Measurements from ENCODE around the gene C4orf54. TPM values are rescaled to one million over a fixed set of nuclear protein-coding genes. Genes with fewer than 3 reads are reported as not detected.

The C4orf54 gene
- 100 to 1,000 TPM in 4 of 10 donors, 10 to 100 TPM in 6; 54.8 to 134 (median 91.4) TPM for polyA plus RNA-seq (ENCODE audit: insufficient read length in 10 of 10)
- long read RNA-seq, donor 1, full-length matches to known transcripts, result 13 of 13 reads
- long read RNA-seq, donor 1, partial matches to known transcripts, result 0 of 13 reads
- long read RNA-seq, donor 1, other reads (novel, unspliced or antisense), result 0 of 13 reads
- long read RNA-seq, donor 2, full-length matches to known transcripts, result 6 of 6 reads
- long read RNA-seq, donor 2, partial matches to known transcripts, result 0 of 6 reads
- long read RNA-seq, donor 2, other reads (novel, unspliced or antisense), result 0 of 6 reads
- long read RNA-seq, donor 3, result 0 reads
- long read RNA-seq, donor 4, full-length matches to known transcripts, result 13 of 13 reads
- long read RNA-seq, donor 4, partial matches to known transcripts, result 0 of 13 reads
- long read RNA-seq, donor 4, other reads (novel, unspliced or antisense), result 0 of 13 reads
- long read RNA-seq, donor 5, full-length matches to known transcripts, result 30 of 30 reads
- long read RNA-seq, donor 5, partial matches to known transcripts, result 0 of 30 reads
- long read RNA-seq, donor 5, other reads (novel, unspliced or antisense), result 0 of 30 reads
- long read RNA-seq, donor 6, full-length matches to known transcripts, result 23 of 23 reads
- long read RNA-seq, donor 6, partial matches to known transcripts, result 0 of 23 reads
- long read RNA-seq, donor 6, other reads (novel, unspliced or antisense), result 0 of 23 reads
- long read RNA-seq, donor 7, full-length matches to known transcripts, result 15 of 15 reads
- long read RNA-seq, donor 7, partial matches to known transcripts, result 0 of 15 reads
- long read RNA-seq, donor 7, other reads (novel, unspliced or antisense), result 0 of 15 reads
- long read RNA-seq, donor 8, full-length matches to known transcripts, result 9 of 9 reads
- long read RNA-seq, donor 8, partial matches to known transcripts, result 0 of 9 reads
- long read RNA-seq, donor 8, other reads (novel, unspliced or antisense), result 0 of 9 reads
- long read RNA-seq, donor 9, full-length matches to known transcripts, result 6 of 6 reads
- long read RNA-seq, donor 9, partial matches to known transcripts, result 0 of 6 reads
- long read RNA-seq, donor 9, other reads (novel, unspliced or antisense), result 0 of 6 reads

GRCh38 chr4:99657798-99658197 lies at the start of gene C4orf54:
Gene C4orf54 (minus strand): TSS chr4:99657828. CDS start chr4:99654648, 3,180 bp downstream.
- DNase-seq, result no peak

GRCh38 chr4:99705891-99706290 lies 48.3 kb upstream of the C4orf54 start:
- DNase-seq, result no peak

- DNase-seq, result peak; percentile 17 to 32 (median 21)
These were observed 39.2 kb upstream of the C4orf54 start for GRCh38 chr4:99696801-99697200.

GRCh38 chr4:99693140-99693539 lies 35.5 kb upstream of the C4orf54 start:
- DNase-seq, result no peak

- DNase-seq, result no peak
These were observed 33.4 kb upstream of the C4orf54 start for GRCh38 chr4:99690990-99691389.

GRCh38 chr4:99690472-99690871 lies 32.8 kb upstream of the C4orf54 start:
- DNase-seq, result no peak

GRCh38 chr4:99687120-99687519 lies 29.5 kb upstream of the C4orf54 start:
- DNase-seq, result peak; percentile 66 to 87 (median 76)

GRCh38 chr4:99685234-99685633 lies 27.6 kb upstream of the C4orf54 start:
- DNase-seq, result no peak

GRCh38 chr4:99683895-99684294 lies 26.3 kb upstream of the C4orf54 start:
- no peak for DNase-seq

- DNase-seq, result no peak
These were observed 22.3 kb upstream of the C4orf54 start for GRCh38 chr4:99679976-99680375.

GRCh38 chr4:99679204-99679603 lies 21.6 kb upstream of the C4orf54 start:
- peak; percentile 21 to 49 (median 38) for DNase-seq

- no peak for DNase-seq
These were observed 19.5 kb upstream of the C4orf54 start for GRCh38 chr4:99677161-99677560.

- DNase-seq, result no peak
These were observed 12.9 kb upstream of the C4orf54 start for GRCh38 chr4:99670409-99671073.

- DNase-seq, result no peak
These were observed 11.5 kb upstream of the C4orf54 start for GRCh38 chr4:99669084-99669483.

- DNase-seq, result no peak
These were observed 10.8 kb upstream of the C4orf54 start for GRCh38 chr4:99668472-99668871.

- DNase-seq, result no peak
These were observed 8.4 kb upstream of the C4orf54 start for GRCh38 chr4:99665983-99666382.

GRCh38 chr4:99664716-99665115 lies 7.1 kb upstream of the C4orf54 start:
- no peak for DNase-seq

- no peak for DNase-seq
These were observed 4.3 kb upstream of the C4orf54 start for GRCh38 chr4:99661907-99662306.

GRCh38 chr4:99658666-99659065 lies 1.0 kb upstream of the C4orf54 start:
- no peak for DNase-seq

- peak; percentile 47 to 55 (median 50) for DNase-seq
These were observed 2.1 kb downstream of the C4orf54 start for GRCh38 chr4:99655308-99656081.

GRCh38 chr4:99654361-99654761 lies 3.3 kb downstream of the C4orf54 start:
- DNase-seq, result peak in 1 of 3 donors; percentile 26

Measured in muscle of back (tissue), 13 donors.